H1 (cell line): Measurements from ENCODE around the gene ZNF548. TPM values are rescaled to one million over a fixed set of nuclear protein-coding genes. Genes with fewer than 3 reads are reported as not detected.

Source experiments
- CTCF ChIA-PET: fragments of 300-600 bp; sonication (Branson Sonifier 250); formaldehyde crosslinking; loops from one replicate; lab custom pipeline; 2021; ENCODE audit not compliant: partially characterized antibody; lab: Charles Lee
- POLR2A ChIA-PET: fragments of 300-600 bp; sonication (Branson Sonifier 250); formaldehyde crosslinking; loops from one replicate; lab custom pipeline; 2021; ENCODE audit warnings: inconsistent platforms; ENCODE audit not compliant: partially characterized antibody; lab: Charles Lee
- DNase-seq, 2 experiments: peaks; one replicate each; pipeline versions ENCODE4 v3.0.0 to v3.0.0-alpha.2; 2010 to 2022; ENCODE audit warnings: low spot score in 2 of 2, low read depth in 1 of 2, mixed read lengths in 1 of 2
- FAIRE-seq: peaks from 2 replicates; lab custom pipeline; 2011; peaks lifted over from hg19 to GRCh38; lab: Jason Lieb, UNC
- H2AFZ ChIP-seq: 2 replicates; pipeline ENCODE4 v1.8.1; 2012; ENCODE audit warnings: low read length, inconsistent platforms
- H2AK5ac ChIP-seq: 2 replicates; pipeline ENCODE4 v1.6.1; 2013; ENCODE audit warnings: low read depth, low read length
- H2BK120ac ChIP-seq: replicated peaks from 2 replicates; pipeline ENCODE3; 2013; ENCODE audit warnings: low read depth, low read length, inconsistent platforms
- H2BK12ac ChIP-seq: 2 replicates; pipeline ENCODE4 v1.6.1; 2013; ENCODE audit warnings: low read depth, low read length
- H2BK15ac ChIP-seq: 2 replicates; pipeline ENCODE4 v1.6.1; 2013; ENCODE audit warnings: low read length
- H2BK20ac ChIP-seq: 2 replicates; pipeline ENCODE4 v1.6.1; 2013; ENCODE audit warnings: low read length
- H2BK5ac ChIP-seq: 2 replicates; pipeline ENCODE4 v1.6.1; 2013; ENCODE audit warnings: low read depth, low read length
- H3K14ac ChIP-seq: 2 replicates; pipeline ENCODE4 v1.6.1; 2013; ENCODE audit warnings: inconsistent platforms; ENCODE audit not compliant: insufficient read length
- H3K18ac ChIP-seq: 2 replicates; pipeline ENCODE4 v1.6.1; 2013; ENCODE audit warnings: low read length; ENCODE audit errors: extremely low read depth
- H3K23ac ChIP-seq: 2 replicates; pipeline ENCODE4 v1.6.1; 2013; ENCODE audit warnings: inconsistent platforms; ENCODE audit not compliant: insufficient read length
- H3K23me2 ChIP-seq: 2 replicates; pipeline ENCODE4 v1.6.1; 2013; ENCODE audit warnings: low read depth, low read length
- H3K27ac ChIP-seq: 2 replicates; pipeline ENCODE4 v1.6.1; 2011; ENCODE audit warnings: low read depth, low read length, inconsistent platforms
- H3K27me3 ChIP-seq, 4 experiments: replicated peaks in 1 of 4; 1 replicate in 1 of 4; 2 replicates in 3 of 4; pipeline versions ENCODE4 v1.6.1 to v1.8.1; 2011 to 2013; ENCODE audit warnings: low read length in 3 of 4, mild to moderate bottlenecking in 3 of 4, inconsistent platforms in 2 of 4, mixed read lengths in 2 of 4, moderate library complexity in 1 of 4; ENCODE audit not compliant: control insufficient read depth in 3 of 4, insufficient read depth in 3 of 4; ENCODE audit errors: extremely low read depth in 1 of 4
- H3K36me3 ChIP-seq, 4 experiments: 2 replicates each; pipeline versions ENCODE4 v1.6.1 to v1.8.1; 2011 to 2013; ENCODE audit warnings: mild to moderate bottlenecking in 4 of 4, low read length in 3 of 4, moderate library complexity in 2 of 4, control low read depth in 1 of 4, inconsistent platforms in 1 of 4; ENCODE audit not compliant: insufficient read depth in 4 of 4, control insufficient read depth in 2 of 4
- H3K4ac ChIP-seq: replicated peaks from 2 replicates; pipeline ENCODE3; 2013; ENCODE audit warnings: low read length, low read depth, mixed read lengths, inconsistent platforms; ENCODE audit not compliant: insufficient read length
- H3K4me1 ChIP-seq, 4 experiments: replicated peaks in 1 of 4; 1 replicate in 1 of 4; 2 replicates in 3 of 4; pipeline versions ENCODE4 v1.6.1 to v1.8.1; 2011 to 2013; ENCODE audit warnings: low read length in 3 of 4, inconsistent platforms in 2 of 4, mixed read lengths in 1 of 4; ENCODE audit not compliant: insufficient read depth in 4 of 4, control insufficient read depth in 3 of 4
- H3K4me2 ChIP-seq, 2 experiments: 2 replicates each; pipeline versions ENCODE4 v1.6.1 to v1.8.1; 2011 to 2013; ENCODE audit warnings: low read depth in 2 of 2, low read length in 2 of 2, control low read depth in 1 of 2, inconsistent platforms in 1 of 2, mild to moderate bottlenecking in 1 of 2; ENCODE audit not compliant: insufficient read depth in 1 of 2
- H3K4me3 ChIP-seq, 4 experiments: fragments of 200-600, 300-600 bp in 1 of 4; sonication (generic), shearing (Covaris generic), sonication (Bioruptor Twin) in 1 of 4; 2 replicates each; pipeline versions ENCODE4 v1.5.1 to v1.8.1; 2011 to 2016; ENCODE audit warnings: low read length in 4 of 4, low read depth in 3 of 4, control low read depth in 2 of 4, inconsistent platforms in 2 of 4, mild to moderate bottlenecking in 2 of 4, mixed read lengths in 1 of 4, moderate library complexity in 1 of 4; ENCODE audit not compliant: insufficient read depth in 2 of 4; ENCODE audit errors: extremely low read depth in 1 of 4
- H3K56ac ChIP-seq: replicated peaks from 2 replicates; pipeline ENCODE3; 2013; ENCODE audit warnings: low read depth, mild to moderate bottlenecking, mixed read lengths, low read length, inconsistent platforms; ENCODE audit not compliant: insufficient read length
- H3K79me1 ChIP-seq: 2 replicates; pipeline ENCODE4 v1.6.1; 2013; ENCODE audit warnings: low read depth, low read length, control low read depth
- H3K79me2 ChIP-seq, 2 experiments: 2 replicates each; pipeline versions ENCODE4 v1.6.1 to v1.8.1; 2012 to 2013; ENCODE audit warnings: low read length in 2 of 2, mild to moderate bottlenecking in 2 of 2, inconsistent platforms in 1 of 2; ENCODE audit not compliant: insufficient read depth in 2 of 2, control insufficient read depth in 1 of 2
- H3K9ac ChIP-seq, 4 experiments: replicated peaks in 1 of 4; 1 replicate in 1 of 4; 2 replicates in 3 of 4; pipeline versions ENCODE4 v1.6.1 to v1.8.1; 2011 to 2013; ENCODE audit warnings: low read depth in 3 of 4, low read length in 3 of 4, control low read depth in 2 of 4, mild to moderate bottlenecking in 2 of 4, moderate library complexity in 2 of 4, inconsistent platforms in 1 of 4; ENCODE audit errors: extremely low read depth in 1 of 4
- H3K9me3 ChIP-seq, 2 experiments: 2 replicates each; pipeline versions ENCODE4 v1.6.1 to v1.8.1; 2012 to 2013; ENCODE audit warnings: mild to moderate bottlenecking in 2 of 2, moderate library complexity in 2 of 2, control low read depth in 1 of 2, inconsistent platforms in 1 of 2, low read depth in 1 of 2, low read length in 1 of 2, mixed read lengths in 1 of 2; ENCODE audit not compliant: insufficient read depth in 2 of 2
- H4K20me1 ChIP-seq, 2 experiments: replicated peaks in 1 of 2; 2 replicates each; pipeline versions ENCODE3 to v1.8.1; 2011 to 2013; ENCODE audit warnings: inconsistent platforms in 2 of 2, low read length in 2 of 2, mild to moderate bottlenecking in 1 of 2; ENCODE audit not compliant: insufficient read depth in 2 of 2, control insufficient read depth in 1 of 2
- H4K5ac ChIP-seq: 2 replicates; pipeline ENCODE4 v1.6.1; 2013; ENCODE audit warnings: low read length, low read depth, mixed read lengths, inconsistent platforms; ENCODE audit not compliant: insufficient read length
- H4K8ac ChIP-seq: 2 replicates; pipeline ENCODE4 v1.8.0; 2013; ENCODE audit warnings: mild to moderate bottlenecking, moderate library complexity, low read length, inconsistent platforms; ENCODE audit not compliant: insufficient read depth; ENCODE audit errors: extremely low read depth
- H4K91ac ChIP-seq: replicated peaks from 2 replicates; pipeline ENCODE3; 2013; ENCODE audit warnings: low read length, mixed read lengths, inconsistent platforms; ENCODE audit not compliant: insufficient read length
- KDM5A ChIP-seq: fragments of 200-600 bp; IDR thresholded peaks from 2 replicates; pipeline ENCODE4 v1.7.1; 2012; ENCODE audit warnings: mild to moderate bottlenecking, low read length, inconsistent platforms, mixed read lengths
- POLR2A ChIP-seq, 2 experiments: IDR thresholded peaks; 1 replicate in 1 of 2; 2 replicates in 1 of 2; pipeline ENCODE4 v1.6.1; 2011; ENCODE audit warnings: low read depth in 2 of 2, low read length in 2 of 2, mild to moderate bottlenecking in 2 of 2; ENCODE audit errors: control extremely low read depth in 1 of 2
- SIX5 ChIP-seq: IDR thresholded peaks from 2 replicates; pipeline ENCODE4 v1.6.1; 2011; ENCODE audit warnings: mild to moderate bottlenecking, low read depth, low read length
- SRF ChIP-seq: IDR thresholded peaks from 2 replicates; pipeline ENCODE4 v1.6.1; 2011; ENCODE audit warnings: mild to moderate bottlenecking, low read depth, low read length, moderate library complexity
- TAF1 ChIP-seq: IDR thresholded peaks from 2 replicates; pipeline ENCODE4 v1.6.1; 2011; ENCODE audit warnings: mild to moderate bottlenecking, low read depth, low read length
- WGBS, 2 experiments: shearing (Covaris generic) in 1 of 2; methylation state at CpG; one replicate each; pipeline versions ENCODE4 v1.1.6 to v1.1.7; 2013 to 2015; ENCODE audit warnings: low lambda C conversion rate in 2 of 2, mixed read lengths in 2 of 2, inconsistent platforms in 1 of 2, low coverage in 1 of 2, missing lambda C conversion rate in 1 of 2; ENCODE audit not compliant: insufficient replicate concordance in 2 of 2, insufficient coverage in 1 of 2, insufficient read length in 1 of 2; ENCODE audit errors: extremely low coverage in 1 of 2, missing lambda C conversion rate in 1 of 2; 5-methylcytosine and 5-hydroxymethylcytosine counted together
- polyA plus RNA-seq, 7 experiments: library from polyadenylated mRNA; depleted of rRNA in 3 of 7; stranded (reverse) in 5 of 7; unstranded in 2 of 7; fragments of >200 nt in 5 of 7; fragments of 200-250 nt in 2 of 7; gene quantifications; 1 replicate in 5 of 7; 2 replicates in 1 of 7; 4 replicates in 1 of 7; pipeline versions ENCODE4 v1.2.1 to v1.2.3, GENCODE V29; 2011 to 2013; ENCODE audit warnings: missing spikeins in 2 of 7, mixed read lengths in 2 of 7
- total RNA-seq: library from RNA; stranded (reverse); fragmentation: NEBNext Ultra II Directional; extraction: Animal tissue kit (Norgen Biotek cat#: 25700); gene quantifications from 2 replicates; pipeline ENCODE4 v1.2.1, GENCODE V29; 2021

The ZNF548 gene
- total and polyA plus RNA-seq, 2 of the 8 experiments (the other 6 are each of a cell fraction or from before 2014, with no cell fraction given): 7.4 to 9.9 TPM

GRCh38 chr19:57350877-57351805 lies 38.5 kb upstream of the ZNF548 start, which contains the start of gene ZNF304:
Gene ZNF304 (plus strand): TSS chr19:57351271. CDS start chr19:57351665, 394 bp downstream.
- FAIRE-seq: peak; percentile 96
- H3K27ac ChIP-seq: peak within 1 kb of the TSS; percentile 41
- TF ChIP-seq SIX5: peak; percentile 61
- TF ChIP-seq SRF: peak; percentile 59; the same call in 1 of the 2 replicates
- peak in 1 of 2 experiments; percentile 32; a peak in 2 of 3 replicates for TF ChIP-seq POLR2A (IDR thresholded peaks at IDR 0.05; ENCODE audit: control extremely low read depth in 1 of 2, low read depth in 2 of 2, low read length in 2 of 2)
- TF ChIP-seq TAF1: peak; percentile 81
- TF ChIP-seq KDM5A: peak; percentile 85

More at GRCh38 chr19:57350877-57351805, 38.5 kb upstream of the ZNF548 start, which contains the start of gene ZNF304:
- peaks cover 6 to 29% of the 10 kb centered on the region in 2 experiments; a peak in 3 of 4 replicates for H3K79me2 ChIP-seq
- no peak within 1 kb of the TSS for H3K14ac ChIP-seq
- H4K8ac ChIP-seq: peak within 1 kb of the TSS; percentile 30; the same call in 1 of the 2 replicates
- peaks cover 0 to 3% of the 10 kb centered on the region in 2 experiments for H4K20me1 ChIP-seq
- peaks cover 12% of the 10 kb centered on the region; the same call in 1 of the 2 replicates for H3K23me2 ChIP-seq
- no peak within 1 kb of the TSS for H2BK20ac ChIP-seq
- DNase-seq: peak; percentile 80 to 86
- H3K56ac ChIP-seq: no peak within 1 kb of the TSS
- H3K9me3 ChIP-seq: no peaks in the 10 kb centered on the region
- no peak within 1 kb of the TSS for H3K4ac ChIP-seq
- H4K91ac ChIP-seq: no peak within 1 kb of the TSS
- no peak within 1 kb of the TSS for H2AK5ac ChIP-seq
- H4K5ac ChIP-seq: peak within 1 kb of the TSS; percentile 66
- 2% methylated on average over 55 of the region's 57 CpGs; no CpG with 5 or more reads in 1 of the 2 experiments for WGBS, 2 experiments
- peak within 1 kb of the TSS; percentile 99 for H2AFZ ChIP-seq
- H3K4me3 ChIP-seq: peak within 1 kb of the TSS; percentile 88 to 100 (median 99)
- H3K27me3 ChIP-seq: no peaks in the 10 kb centered on the region
- ChIA-PET CTCF (interaction anchor here (1.0 kb wide), 1 partner anchor 12 kb away, joined by 3 read pairs; no protein-coding TSS in a partner anchor), POLR2A (interaction anchor here (0.6 to 1.9 kb wide), 8 partner anchors 9 to 287 kb away, joined by 3 to 10 read pairs (median 4); partner anchors contain the start of genes TRAPPC2B, ZNF547 and ZNF548)
- peaks cover 2 to 19% (median 14%) of the 10 kb centered on the region in 4 experiments; a peak in 6 of 8 replicates for H3K36me3 ChIP-seq
- H2BK5ac ChIP-seq: peak within 1 kb of the TSS; percentile 69; the same call in 1 of the 2 replicates
- peaks cover 0 to 4% (median 4%) of the 10 kb centered on the region in 4 experiments; a peak in 5 of 7 replicates for H3K4me1 ChIP-seq
- peaks cover 10% of the 10 kb centered on the region for H3K79me1 ChIP-seq
- H2BK120ac ChIP-seq: no peak within 1 kb of the TSS
- peak within 1 kb of the TSS; percentile 84 to 95 (median 88) for H3K9ac ChIP-seq
- no peak within 1 kb of the TSS for H3K23ac ChIP-seq
- peak within 1 kb of the TSS; percentile 93 to 94 for H3K4me2 ChIP-seq
- H3K18ac ChIP-seq: peak within 1 kb of the TSS; percentile 99
- no peak within 1 kb of the TSS for H2BK15ac ChIP-seq
- H2BK12ac ChIP-seq: no peak within 1 kb of the TSS
